Peyer's patch (tissue), 4 donors: ENCODE data around the gene QRFP. TPM values are rescaled to one million over a fixed set of nuclear protein-coding genes. Genes with fewer than 3 reads are reported as not detected.

Experiments used
- DNase-seq, 3 donors: peaks; one replicate each; pipeline ENCODE4 v3.0.0-alpha.2; 2017 to 2019
- H3K27ac ChIP-seq, 4 donors: fragments of 200-600 bp; sonication (generic); one replicate each; pipeline ENCODE4 v1.5.1; 2016 to 2019
- H3K27me3 ChIP-seq, 2 donors: fragments of 200-600 bp; sonication (generic); one replicate each; pipeline ENCODE4 v1.5.1; 2019
- H3K36me3 ChIP-seq, 3 donors: fragments of 200-600 bp; sonication (generic); one replicate each; pipeline ENCODE4 v1.5.1; 2016 to 2019
- H3K4me1 ChIP-seq, 4 donors: fragments of 200-600 bp; sonication (generic); one replicate each; pipeline ENCODE4 v1.5.1; 2016 to 2019
- H3K4me3 ChIP-seq, 4 donors: fragments of 200-600 bp; sonication (generic); 1 replicate in 3 of 4; 2 replicates in 1 of 4; pipeline ENCODE4 v1.5.1; 2016 to 2019; ENCODE audit warnings: mild to moderate bottlenecking in 1 of 4
- H3K9me3 ChIP-seq, 4 donors: fragments of 200-600 bp; sonication (generic); one replicate each; pipeline ENCODE4 v1.5.1; 2016 to 2019; ENCODE audit warnings: mild to moderate bottlenecking in 1 of 4
- POLR2A ChIP-seq, 2 donors: fragments of 450-650 bp; IDR thresholded peaks; one replicate each; pipeline ENCODE4 v1.5.1; 2017; ENCODE audit warnings: antibody characterized with exemption in 2 of 2, mild to moderate bottlenecking in 2 of 2, moderate library complexity in 2 of 2
- total RNA-seq, 4 donors: library from RNA; depleted of rRNA; stranded (reverse); fragments of >200 nt; gene quantifications; one replicate each; pipeline ENCODE4 v1.1.0, GENCODE V29; 2016
- TF ChIP-seq, protein P1 (sequence below), 6 experiments: fragments of 450-650 bp in 4 of 6; fragments of 200-600 bp in 2 of 6; sonication (generic) in 1 of 6; IDR thresholded peaks; one replicate each; pipeline ENCODE4 v1.5.1; 2017 to 2019; ENCODE audit warnings: antibody characterized with exemption in 6 of 6, mild to moderate bottlenecking in 3 of 6, moderate library complexity in 1 of 6

QRFP gene
- total RNA-seq, 4 donors from 2014 or later: not detected

DNA sequence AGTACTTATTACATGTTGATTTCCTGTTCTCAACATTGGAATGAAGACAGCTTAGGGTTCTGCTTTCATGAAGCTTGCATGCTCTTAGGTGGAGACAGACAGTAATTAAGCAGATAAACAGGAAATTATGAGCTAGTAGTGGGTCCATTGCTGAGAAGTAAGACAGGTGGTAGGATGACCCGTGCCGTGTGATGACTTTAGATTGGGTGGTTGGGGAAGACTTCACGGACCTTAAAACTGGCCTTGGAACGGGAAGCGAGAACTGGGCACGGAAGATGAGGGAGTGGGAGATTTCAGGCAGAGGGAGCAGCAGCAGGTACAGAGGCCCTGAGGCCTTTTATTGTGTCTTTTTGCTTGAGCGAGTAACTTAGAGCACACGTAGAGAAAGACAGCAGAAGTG lies 34.4 kb downstream of the QRFP start:
- H3K27me3 ChIP-seq: no peaks in the 10 kb centered on the region
- H3K27ac ChIP-seq: peak overlapping the region in 1 of 4 donors; percentile 76
- TF ChIP-seq, protein P1, sequence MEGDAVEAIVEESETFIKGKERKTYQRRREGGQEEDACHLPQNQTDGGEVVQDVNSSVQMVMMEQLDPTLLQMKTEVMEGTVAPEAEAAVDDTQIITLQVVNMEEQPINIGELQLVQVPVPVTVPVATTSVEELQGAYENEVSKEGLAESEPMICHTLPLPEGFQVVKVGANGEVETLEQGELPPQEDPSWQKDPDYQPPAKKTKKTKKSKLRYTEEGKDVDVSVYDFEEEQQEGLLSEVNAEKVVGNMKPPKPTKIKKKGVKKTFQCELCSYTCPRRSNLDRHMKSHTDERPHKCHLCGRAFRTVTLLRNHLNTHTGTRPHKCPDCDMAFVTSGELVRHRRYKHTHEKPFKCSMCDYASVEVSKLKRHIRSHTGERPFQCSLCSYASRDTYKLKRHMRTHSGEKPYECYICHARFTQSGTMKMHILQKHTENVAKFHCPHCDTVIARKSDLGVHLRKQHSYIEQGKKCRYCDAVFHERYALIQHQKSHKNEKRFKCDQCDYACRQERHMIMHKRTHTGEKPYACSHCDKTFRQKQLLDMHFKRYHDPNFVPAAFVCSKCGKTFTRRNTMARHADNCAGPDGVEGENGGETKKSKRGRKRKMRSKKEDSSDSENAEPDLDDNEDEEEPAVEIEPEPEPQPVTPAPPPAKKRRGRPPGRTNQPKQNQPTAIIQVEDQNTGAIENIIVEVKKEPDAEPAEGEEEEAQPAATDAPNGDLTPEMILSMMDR (IDR thresholded peaks at IDR 0.05): no peak
- TF ChIP-seq POLR2A (IDR thresholded peaks at IDR 0.05): no peak

DNA sequence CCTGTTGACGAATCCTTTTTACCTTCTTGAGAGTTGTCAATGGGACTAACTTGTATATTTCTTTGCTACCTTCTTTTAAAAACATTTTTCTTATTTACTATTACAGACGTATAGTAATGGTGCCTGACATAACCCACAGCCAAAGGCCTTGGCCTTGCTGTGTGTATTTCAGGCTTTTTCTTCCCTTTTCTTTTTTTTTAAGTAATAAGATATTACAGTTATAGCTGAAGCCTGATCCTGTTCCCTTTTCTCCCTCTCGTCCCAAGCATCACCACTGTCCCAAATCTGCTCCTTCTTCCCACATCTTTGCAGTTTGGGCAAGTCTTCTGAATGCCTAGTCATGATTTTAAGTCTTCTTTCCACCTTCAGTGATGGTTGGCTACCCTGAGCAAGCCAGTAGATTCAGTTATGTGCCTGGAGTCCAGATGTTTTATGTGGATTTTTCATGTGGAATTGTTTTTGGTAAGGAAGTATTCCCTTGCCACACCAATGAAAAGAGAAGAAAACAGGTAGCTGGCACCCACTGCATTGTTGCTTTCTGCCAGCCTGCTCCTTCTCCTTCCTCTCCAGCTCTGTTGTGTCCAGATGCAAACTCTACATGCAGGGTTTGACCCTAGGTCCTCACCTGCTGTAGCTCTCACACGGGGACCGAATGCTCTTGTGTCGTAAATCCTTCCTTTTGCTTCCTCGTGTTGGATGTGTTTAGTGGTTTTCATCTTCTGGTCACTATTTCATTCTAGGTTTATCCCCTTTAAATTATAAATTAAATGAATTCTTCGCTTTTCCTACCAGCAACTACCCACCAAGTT lies 35.0 kb downstream of the QRFP start:
- no peak for TF ChIP-seq POLR2A (IDR thresholded peaks at IDR 0.05)
- TF ChIP-seq, protein P1 (IDR thresholded peaks at IDR 0.05): no peak
- H3K27me3 ChIP-seq: no peaks in the 10 kb centered on the region
- no peaks in the 10 kb centered on the region for H3K9me3 ChIP-seq
- no peak for DNase-seq
- H3K4me1 ChIP-seq: peaks cover 0 to 26% (median 3%) of the 10 kb centered on the region in 4 donors
- H3K4me3 ChIP-seq: no peak overlapping the region
- peaks cover 0 to 33% (median 0%) of the 10 kb centered on the region in 3 donors for H3K36me3 ChIP-seq
- peak overlapping the region in 3 of 4 donors; percentile 18 to 76 (median 55) for H3K27ac ChIP-seq

More for the DNA sequence above, 34.4 kb downstream of the QRFP start:
- peaks cover 0 to 27% (median 3%) of the 10 kb centered on the region in 4 donors for H3K4me1 ChIP-seq
- peaks cover 0 to 31% (median 0%) of the 10 kb centered on the region in 3 donors for H3K36me3 ChIP-seq
- DNase-seq: no peak
- H3K9me3 ChIP-seq: no peaks in the 10 kb centered on the region
- no peak overlapping the region for H3K4me3 ChIP-seq

DNA sequence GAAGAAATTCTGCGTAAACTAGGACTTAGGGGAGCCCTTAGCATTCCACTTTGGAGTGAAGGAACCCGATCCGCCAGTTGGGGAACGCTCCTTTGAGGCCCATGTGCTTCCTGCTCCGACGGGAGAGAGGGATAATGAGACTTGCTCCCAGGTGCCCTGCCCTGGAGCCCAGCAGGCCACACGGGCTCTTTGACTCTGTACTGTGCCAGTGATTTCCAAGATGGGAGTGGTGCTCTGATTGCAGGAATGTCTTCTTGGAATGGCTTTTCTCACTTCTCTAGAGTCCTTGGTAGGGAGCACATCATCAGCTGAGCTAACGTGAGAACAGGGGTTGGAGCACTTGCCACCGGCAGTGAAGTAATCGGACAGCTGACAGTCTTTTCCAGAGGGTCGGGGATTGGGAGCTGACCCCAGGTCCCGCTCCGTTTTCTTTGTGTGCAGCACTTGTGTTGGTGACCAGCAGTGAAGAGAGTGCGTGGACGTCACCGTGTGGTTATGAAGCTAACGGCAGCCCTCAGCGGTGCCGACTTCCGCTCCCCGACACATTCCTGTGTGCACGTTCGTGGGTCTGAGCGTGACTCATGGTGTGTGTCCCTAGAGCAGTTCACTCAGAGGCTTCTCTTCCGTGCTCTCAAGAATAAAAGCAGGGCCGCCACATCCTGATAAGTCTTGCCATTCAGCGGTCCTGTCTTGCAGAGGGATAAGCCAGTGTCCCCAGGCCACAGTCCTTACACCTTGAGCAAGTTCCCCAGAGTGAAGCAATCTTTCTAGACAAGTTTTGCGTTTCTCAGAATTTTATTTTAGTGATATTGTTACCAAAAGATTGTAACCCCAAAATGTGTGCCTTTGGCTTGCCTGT lies 35.9 kb downstream of the QRFP start:
- H3K4me3 ChIP-seq: no peak overlapping the region
- H3K4me1 ChIP-seq: peaks cover 0 to 26% (median 3%) of the 10 kb centered on the region in 4 donors
- TF ChIP-seq, protein P1 (IDR thresholded peaks at IDR 0.05): peak in 3 of 6 experiments; percentile 32 to 46 (median 40)
- no peak for TF ChIP-seq POLR2A (IDR thresholded peaks at IDR 0.05)
- H3K9me3 ChIP-seq: no peaks in the 10 kb centered on the region
- peaks cover 0 to 42% (median 0%) of the 10 kb centered on the region in 3 donors for H3K36me3 ChIP-seq
- DNase-seq: peak in 2 of 3 donors; percentile 68 to 82
- H3K27ac ChIP-seq: peak overlapping the region in 3 of 4 donors; percentile 39 to 76 (median 55)
- no peaks in the 10 kb centered on the region for H3K27me3 ChIP-seq

DNA sequence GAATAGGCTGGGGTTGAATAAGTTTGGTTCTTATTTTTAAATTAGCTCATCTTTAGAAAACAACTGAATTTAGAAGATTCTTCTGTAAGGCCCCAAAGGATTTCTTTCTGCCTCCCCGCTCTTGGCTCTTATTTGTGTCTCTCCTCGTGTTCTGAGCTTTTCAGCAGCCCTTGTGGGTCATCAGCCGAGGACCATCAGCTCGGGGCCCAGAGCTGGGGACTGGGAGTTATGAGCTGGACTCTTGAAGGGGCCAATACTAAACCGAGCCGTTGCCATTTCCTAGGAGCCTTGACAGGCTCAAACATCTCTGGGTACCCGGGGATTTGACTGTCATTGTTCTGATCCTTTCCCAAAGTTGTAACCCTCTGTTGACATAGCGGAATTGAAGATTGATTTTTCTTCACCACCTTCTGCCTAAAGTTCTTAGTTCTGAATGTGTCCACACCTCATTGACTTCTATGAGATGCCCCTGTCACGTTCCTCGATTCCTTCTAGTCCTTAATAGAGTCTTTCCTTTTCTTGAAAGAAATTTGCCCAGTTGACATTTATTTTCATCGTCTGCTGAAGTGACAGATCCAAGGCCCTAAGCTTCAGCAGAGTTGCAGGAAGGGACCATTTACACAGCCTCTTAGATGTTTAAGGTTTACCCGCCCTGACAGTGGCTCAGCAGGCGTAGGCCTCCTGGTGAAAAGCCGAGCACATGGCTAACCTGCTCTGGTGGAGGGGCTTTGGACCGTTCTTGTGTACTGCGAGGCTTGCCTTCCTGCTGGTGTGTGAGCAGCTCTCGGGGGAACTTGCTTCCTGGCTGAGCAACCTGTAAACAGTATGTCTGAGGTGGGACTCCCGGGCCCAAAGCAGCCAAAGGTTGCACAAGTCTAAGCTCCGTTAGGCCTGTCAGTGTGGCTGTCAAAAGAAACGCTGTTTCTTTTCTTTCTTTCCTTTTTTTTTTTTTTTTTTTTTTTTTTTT lies 37.6 kb downstream of the QRFP start:
- Histone ChIP-seq H3K36me3 (peaks cover 0 to 53% (median 0%) of the 10 kb centered on the region in 3 donors), H3K27me3 (no peaks in the 10 kb centered on the region), H3K4me1 (peaks cover 0 to 26% (median 3%) of the 10 kb centered on the region in 4 donors), H3K27ac (peak overlapping the region in 1 of 4 donors; percentile 47), H3K9me3 (no peaks in the 10 kb centered on the region), H3K4me3 (no peak overlapping the region)
- no peak for DNase-seq
- no peak for TF ChIP-seq POLR2A (IDR thresholded peaks at IDR 0.05)
- TF ChIP-seq, protein P1 (IDR thresholded peaks at IDR 0.05): no peak
